GM19397 (cell line): ENCODE results near the gene DRD4.

Experiments
- ATAC-seq: cut with Tn5 transposase; IDR thresholded peaks from one replicate; pipeline ENCODE4 v1.9.1; 2021; ENCODE audit warnings: mild to moderate bottlenecking, moderate library complexity; ENCODE audit not compliant: unreplicated experiment

The DRD4 gene

DNA sequence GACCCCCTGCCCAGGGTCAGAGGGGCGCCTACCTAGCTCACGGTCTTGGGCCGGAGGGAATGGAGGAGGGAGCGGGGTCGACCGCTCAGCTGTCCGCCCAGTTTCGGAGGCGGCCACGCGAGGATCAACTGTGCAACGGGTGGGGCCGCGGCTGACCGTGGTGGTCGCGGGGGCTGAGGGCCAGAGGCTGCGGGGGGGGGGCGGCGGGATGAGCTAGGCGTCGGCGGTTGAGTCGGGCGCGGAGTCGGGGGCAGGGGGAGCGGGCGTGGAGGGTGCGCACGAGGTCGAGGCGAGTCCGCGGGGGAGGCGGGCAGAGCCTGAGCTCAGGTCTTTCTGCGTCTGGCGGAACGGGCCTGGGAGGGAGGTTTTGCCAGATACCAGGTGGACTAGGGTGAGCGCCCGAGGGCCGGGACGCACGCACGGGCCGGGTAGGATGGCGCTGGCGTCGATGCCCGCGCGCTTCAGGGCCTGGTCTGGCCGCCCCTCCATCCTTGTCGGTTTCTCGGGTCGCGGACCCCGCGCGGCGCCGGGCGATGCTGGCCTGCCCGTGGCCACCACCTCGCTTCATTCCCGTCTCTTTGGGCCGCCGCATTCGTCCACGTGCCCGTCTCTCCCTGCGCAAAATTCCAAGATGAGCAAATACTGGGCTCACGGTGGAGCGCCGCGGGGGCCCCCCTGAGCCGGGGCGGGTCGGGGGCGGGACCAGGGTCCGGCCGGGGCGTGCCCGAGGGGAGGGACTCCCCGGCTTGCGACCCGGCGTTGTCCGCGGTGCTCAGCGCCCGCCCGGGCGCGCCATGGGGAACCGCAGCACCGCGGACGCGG lies at the start of gene DRD4:
Gene DRD4 (plus strand): TSS at position 759 of the 822 bp plus-strand sequence. CDS start 36 bp downstream, at position 795.
- ATAC-seq, result no peak

- no peak for ATAC-seq
These were observed 49.5 kb upstream of the DRD4 start for GRCh38 chr11:587546-587945.

GRCh38 chr11:587978-588380 lies 49.1 kb upstream of the DRD4 start:
- ATAC-seq, result no peak

GRCh38 chr11:589798-590197 lies 47.3 kb upstream of the DRD4 start:
- ATAC-seq, result no peak

DNA sequence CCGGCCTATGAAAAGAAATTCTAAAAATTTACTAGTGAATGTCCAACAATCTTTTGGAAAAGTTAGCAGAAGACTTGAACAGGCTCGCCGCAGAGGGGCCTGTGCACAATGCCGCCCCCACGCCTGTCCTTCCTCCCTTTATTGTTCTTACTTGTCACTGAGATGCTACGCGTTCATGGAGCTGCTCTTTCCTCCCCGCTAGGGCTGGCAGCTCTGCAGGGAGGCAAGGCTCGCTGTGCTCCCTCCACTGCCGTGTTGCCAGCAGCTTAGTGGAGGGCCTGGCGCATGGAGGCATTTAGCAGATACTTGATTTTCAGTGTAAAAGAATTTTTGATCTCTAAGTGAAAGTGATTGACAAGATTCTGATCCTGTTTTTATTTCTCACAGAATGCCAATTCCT lies 46.1 kb upstream of the DRD4 start:
- ATAC-seq, result no peak

DNA sequence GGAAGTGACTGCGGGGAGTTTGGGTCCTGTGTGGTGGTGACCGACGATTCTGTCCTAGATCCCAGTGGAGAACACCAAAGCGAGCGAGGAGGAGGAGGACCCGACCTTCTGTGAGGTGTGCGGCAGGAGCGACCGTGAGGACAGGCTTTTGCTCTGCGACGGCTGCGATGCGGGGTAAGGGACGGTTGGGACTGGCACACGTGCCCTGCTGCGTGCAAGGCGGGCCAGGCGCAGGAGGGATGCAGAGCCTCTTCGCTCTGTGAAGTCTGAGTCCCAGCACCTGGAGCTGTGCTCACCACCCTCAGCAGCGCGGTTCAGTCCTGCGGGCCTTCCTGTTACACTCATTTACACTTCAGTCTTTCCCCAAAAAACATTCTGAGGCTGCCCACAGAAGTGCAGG lies 44.6 kb upstream of the DRD4 start:
- no peak for ATAC-seq

DNA sequence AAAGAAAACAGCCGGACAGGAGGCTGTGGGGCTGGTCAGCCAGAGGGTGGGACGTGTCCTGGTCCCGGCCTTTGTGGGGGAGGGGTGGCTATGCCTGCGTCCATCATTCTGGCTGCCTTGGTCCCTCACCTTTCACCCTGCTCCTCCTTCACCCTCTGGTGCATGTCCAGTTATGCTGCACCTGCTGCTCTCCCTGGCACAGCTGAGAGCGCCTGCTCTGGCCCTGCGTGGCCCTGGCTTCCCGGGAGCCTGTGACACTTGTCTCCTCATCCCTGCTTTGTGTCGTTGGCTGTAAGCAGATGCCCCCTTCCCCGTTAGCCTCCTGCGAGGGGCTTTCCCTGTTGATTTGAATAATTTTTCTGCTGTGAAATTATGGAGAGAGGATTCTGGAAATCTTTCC lies 44.2 kb upstream of the DRD4 start:
- ATAC-seq, result no peak

DNA sequence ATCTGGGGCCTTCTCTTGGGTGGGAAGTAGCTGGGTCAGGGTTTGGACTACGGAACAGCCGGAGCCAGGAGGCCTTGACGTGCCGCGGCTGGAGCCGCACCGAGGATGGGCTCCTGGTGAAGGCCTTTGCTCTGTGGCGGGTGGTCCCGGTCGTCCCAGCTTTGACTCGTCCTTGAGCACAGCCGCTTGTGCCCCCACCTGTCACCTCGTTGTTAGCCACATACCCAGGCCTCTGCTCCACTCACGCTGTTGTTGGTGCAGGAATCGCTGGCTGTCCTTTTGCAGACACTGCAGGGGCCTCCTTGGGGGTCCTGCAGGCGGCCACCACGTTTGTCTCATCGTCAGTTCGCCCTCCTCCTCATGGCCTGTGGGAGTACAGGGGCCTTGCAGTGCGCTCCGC lies 43.7 kb upstream of the DRD4 start:
- no peak for ATAC-seq

- ATAC-seq, result no peak
These were observed 41.7 kb upstream of the DRD4 start for GRCh38 chr11:595400-595799.

DNA sequence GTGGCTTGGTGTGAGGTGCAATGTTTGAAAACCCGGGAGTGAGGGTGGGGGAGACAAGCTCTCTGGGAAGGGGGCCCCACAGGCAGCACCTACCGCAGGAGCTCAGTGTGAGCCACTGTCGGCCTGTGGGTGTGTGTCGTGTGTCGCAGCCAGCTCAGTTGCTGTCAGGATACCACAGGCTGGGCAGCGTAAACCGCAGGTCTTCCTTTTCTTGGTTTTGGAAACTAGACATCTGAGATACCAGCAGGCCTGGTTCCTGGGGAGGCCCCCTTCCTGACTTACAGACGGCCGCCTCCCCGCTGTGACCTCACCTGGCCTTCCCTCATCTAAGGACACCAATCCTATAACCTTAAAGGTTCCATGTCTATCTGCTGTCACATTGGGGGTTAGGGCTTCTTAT lies 40.7 kb upstream of the DRD4 start:
- ATAC-seq, result no peak

DNA sequence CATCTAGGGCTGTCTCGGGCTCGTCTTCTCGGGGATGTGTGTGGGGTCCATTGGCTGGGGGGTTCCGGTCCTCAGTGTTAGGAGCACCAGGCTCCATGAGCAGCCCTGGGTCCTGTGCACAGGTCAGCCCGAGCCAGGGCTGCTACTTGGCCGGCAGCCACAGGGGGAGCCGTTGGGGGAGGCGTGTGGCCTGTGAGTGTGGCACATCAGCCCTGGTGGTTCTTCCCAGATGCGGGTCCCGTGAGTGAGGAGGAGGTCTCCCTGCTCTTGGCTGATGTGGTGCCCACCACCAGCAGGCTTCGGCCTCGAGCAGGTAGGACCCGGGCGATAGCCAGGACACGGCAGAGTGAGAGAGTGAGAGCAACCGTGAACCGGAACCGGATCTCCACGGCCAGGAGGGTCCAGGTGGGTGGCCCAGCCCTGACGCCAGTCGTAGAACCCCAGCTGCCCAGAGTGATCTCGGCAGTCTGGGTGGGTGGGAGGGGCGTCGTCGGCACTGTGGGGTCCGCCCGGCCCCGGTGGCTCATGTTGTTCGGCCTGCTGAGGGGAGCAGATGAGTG lies 39.8 kb upstream of the DRD4 start:
- ATAC-seq, result no peak

GRCh38 chr11:598005-598680 lies 38.9 kb upstream of the DRD4 start:
- ATAC-seq, result no peak

GRCh38 chr11:601573-602245 lies 35.4 kb upstream of the DRD4 start:
- no peak for ATAC-seq

GRCh38 chr11:603154-603553 lies 33.9 kb upstream of the DRD4 start:
- ATAC-seq, result no peak

GRCh38 chr11:605286-606129 lies 31.6 kb upstream of the DRD4 start:
- ATAC-seq, result no peak

- no peak for ATAC-seq
These were observed 30.8 kb upstream of the DRD4 start for GRCh38 chr11:606245-606644.

DNA sequence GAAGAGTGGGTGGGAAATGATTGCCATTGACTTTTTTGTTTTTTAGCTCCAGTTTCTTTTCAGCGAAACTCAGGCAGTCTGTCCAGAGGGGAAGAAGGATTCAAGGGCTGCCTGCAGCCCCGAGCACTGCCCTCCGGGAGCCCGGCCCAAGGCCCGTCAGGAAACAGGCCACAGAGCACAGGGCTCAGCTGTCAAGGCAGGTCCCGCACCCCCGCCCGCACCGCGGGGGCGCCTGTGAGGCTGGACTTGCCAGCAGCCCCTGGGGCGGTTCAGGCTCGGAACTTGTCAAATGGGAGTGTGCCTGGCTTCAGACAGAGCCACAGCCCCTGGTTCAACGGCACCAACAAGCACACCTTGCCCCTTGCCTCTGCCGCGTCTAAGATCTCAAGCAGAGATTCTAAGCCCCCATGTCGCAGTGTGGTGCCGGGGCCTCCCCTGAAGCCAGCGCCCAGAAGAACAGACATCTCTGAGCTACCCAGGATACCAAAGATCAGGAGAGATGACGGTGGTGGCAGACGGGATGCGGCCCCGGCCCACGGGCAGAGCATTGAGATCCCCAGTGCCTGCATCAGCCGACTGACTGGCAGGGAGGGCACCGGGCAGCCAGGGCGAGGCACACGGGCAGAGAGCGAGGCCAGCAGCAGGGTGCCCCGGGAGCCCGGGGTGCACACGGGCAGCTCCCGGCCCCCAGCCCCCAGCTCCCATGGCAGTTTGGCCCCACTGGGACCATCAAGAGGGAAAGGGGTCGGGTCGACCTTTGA lies 29.9 kb upstream of the DRD4 start:
- no peak for ATAC-seq

- ATAC-seq, result no peak
These were observed 29.0 kb upstream of the DRD4 start for GRCh38 chr11:607971-608659.

DNA sequence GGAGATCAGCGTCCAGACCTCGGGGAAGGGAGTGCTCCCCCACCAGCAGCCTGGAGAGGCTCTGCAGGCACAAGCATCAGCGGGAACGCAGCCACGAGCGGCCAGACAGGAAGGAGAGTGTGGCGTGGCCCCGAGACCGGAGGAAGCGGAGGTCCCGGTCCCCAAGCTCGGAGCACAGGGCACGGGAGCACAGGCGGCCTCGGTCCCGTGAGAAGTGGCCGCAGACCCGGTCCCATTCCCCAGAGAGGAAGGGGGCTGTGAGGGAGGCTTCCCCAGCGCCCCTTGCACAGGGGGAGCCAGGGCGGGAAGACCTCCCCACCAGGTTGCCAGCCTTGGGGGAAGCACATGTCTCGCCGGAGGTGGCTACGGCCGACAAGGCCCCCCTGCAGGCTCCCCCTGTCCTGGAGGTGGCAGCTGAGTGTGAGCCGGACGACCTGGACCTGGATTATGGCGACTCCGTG lies 28.2 kb upstream of the DRD4 start:
- ATAC-seq, result no peak
